ENCODE results near the gene HECTD2. TPM values are rescaled to one million over a fixed set of nuclear protein-coding genes. Genes with fewer than 3 reads are reported as not detected.
A peak's percentile ranks its signal among the peaks of the same experiment; 100 is the strongest.

Gene HECTD2
- total RNA-seq, 2 experiments from 2014 or later, result 3.8 to 6.8 TPM

DNA sequence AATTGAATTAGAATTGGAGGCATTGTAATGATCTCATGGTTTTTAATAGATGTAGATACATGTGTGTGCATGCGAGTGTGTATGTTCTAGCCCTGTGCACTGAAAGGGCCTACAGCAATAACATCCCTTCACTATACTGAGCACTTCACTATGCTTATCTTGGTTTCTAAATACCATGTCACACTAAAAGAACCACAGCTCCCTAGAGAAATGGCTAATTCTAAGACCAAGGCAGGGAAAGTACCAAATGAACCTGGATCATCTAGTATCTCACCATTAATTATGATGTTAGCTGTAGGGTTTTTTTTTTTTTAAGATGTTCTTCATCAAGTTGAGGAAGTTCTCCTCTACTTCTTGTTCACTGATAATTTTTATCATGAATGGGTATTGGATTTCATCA, 55.1 kb downstream of the HECTD2 start:
- H3K9me3 Mint-ChIP-seq (ENCODE audit: low read depth), result peaks cover 2% of the 10 kb centered on the region
- H3K36me3 Mint-ChIP-seq, result peaks cover 20% of the 10 kb centered on the region
- DNase-seq (no peak), ATAC-seq (no peak)
- H3K27ac Mint-ChIP-seq, result no peak overlapping the region
- H3K4me1 Mint-ChIP-seq, result no peaks in the 10 kb centered on the region
- CTCF ChIA-PET, result no interaction called here
- no peaks in the 10 kb centered on the region for H3K27me3 Mint-ChIP-seq
- no peak overlapping the region for H3K4me3 Mint-ChIP-seq

DNA sequence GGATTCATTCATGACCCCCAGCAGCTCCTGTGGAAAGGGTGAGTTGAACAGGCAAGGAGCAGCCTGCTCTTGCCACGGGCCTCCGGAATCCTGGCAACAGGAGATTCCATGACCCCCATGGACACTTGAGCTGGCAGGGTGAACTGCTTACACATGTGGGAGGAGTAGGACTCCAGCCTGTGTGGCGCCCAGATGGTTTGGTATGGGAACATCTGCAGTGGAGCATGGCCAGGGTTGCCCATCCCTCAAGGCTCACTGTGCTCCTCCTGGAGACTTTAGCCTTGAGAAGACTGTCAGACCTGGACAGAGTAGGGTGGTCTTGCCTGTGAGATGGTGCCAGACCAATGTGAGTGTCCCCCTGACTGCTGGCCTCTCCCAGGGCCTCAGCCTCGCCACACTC, 57.0 kb downstream of the HECTD2 start:
- H3K9me3 Mint-ChIP-seq (ENCODE audit: low read depth), result peaks cover 2% of the 10 kb centered on the region
- peaks cover 21% of the 10 kb centered on the region for H3K36me3 Mint-ChIP-seq
- DNase-seq (no peak), ATAC-seq (no peak)
- no peak overlapping the region for H3K27ac Mint-ChIP-seq
- no peak overlapping the region for H3K4me3 Mint-ChIP-seq
- CTCF ChIA-PET, result no interaction called here
- no peaks in the 10 kb centered on the region for H3K27me3 Mint-ChIP-seq
- H3K4me1 Mint-ChIP-seq, result no peaks in the 10 kb centered on the region

DNA sequence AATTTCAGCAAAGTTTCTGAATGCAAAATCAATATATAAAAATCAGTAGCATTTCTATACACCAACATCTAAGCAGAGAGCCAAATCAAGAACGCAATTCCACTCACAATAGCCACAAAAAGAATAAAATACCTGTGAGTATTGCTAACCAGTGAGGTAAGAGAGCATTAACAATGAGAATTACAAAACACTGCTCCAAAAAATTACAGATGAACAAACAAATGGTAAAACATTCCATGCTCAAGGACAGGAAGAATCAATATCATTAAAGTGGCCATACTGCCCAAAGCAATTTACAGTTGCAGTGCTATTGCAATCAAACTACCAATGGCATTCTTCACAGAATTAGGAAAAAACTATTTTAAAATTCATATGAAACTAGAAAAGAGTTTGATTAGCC, 61.5 kb downstream of the HECTD2 start:
- H3K4me3 Mint-ChIP-seq, result no peak overlapping the region
- H3K9me3 Mint-ChIP-seq (ENCODE audit: low read depth), result peaks cover 2% of the 10 kb centered on the region
- H3K27me3 Mint-ChIP-seq, result no peaks in the 10 kb centered on the region
- peaks cover 14% of the 10 kb centered on the region for H3K36me3 Mint-ChIP-seq
- DNase-seq, result no peak
- H3K4me1 Mint-ChIP-seq, result no peaks in the 10 kb centered on the region
- CTCF ChIA-PET, result no interaction called here
- no peak for ATAC-seq
- H3K27ac Mint-ChIP-seq, result no peak overlapping the region

DNA sequence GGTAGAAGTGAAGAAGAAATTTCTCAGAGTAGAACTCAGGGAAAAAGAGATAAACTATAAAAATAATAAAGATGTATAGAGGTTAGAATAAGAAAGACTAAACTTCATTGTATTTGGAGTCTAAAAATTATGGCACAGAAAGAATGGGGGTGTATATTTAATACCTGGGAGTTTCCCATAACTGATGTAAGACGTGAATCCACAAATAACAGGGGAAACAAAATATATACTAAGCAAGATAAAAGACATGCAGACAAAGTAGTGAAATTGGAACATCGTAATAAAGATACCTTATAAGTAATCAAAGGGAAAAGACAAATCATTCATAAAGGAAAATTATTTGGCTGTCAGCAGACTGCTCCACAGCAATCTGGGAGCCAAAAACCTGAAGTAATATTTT, 62.8 kb downstream of the HECTD2 start:
- no peak overlapping the region for H3K4me3 Mint-ChIP-seq
- no peak overlapping the region for H3K27ac Mint-ChIP-seq
- no peaks in the 10 kb centered on the region for H3K9me3 Mint-ChIP-seq (ENCODE audit: low read depth)
- H3K4me1 Mint-ChIP-seq, result no peaks in the 10 kb centered on the region
- ATAC-seq (no peak), DNase-seq (no peak)
- CTCF ChIA-PET, result no interaction called here
- peaks cover 5% of the 10 kb centered on the region for H3K36me3 Mint-ChIP-seq
- H3K27me3 Mint-ChIP-seq, result no peaks in the 10 kb centered on the region

DNA sequence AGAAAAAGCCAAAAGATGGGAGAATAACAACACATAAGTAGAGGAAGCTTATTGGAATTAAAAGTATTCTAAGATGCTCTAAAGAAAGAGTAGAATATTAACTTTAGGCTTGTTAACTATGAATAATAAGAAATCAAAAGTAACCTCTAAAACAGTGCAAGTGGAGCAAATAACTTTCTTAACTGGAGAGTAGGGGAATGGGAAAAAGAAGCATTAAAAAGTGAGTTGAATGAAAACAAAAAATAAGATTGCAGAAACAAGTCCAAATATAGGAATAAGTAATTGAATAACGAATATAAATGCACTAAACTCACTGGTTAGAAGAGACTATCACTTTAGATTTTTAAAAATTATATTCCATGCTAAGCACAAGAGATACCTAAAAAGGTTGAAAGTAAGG, 63.9 kb downstream of the HECTD2 start:
- peaks cover 2% of the 10 kb centered on the region for H3K36me3 Mint-ChIP-seq

DNA sequence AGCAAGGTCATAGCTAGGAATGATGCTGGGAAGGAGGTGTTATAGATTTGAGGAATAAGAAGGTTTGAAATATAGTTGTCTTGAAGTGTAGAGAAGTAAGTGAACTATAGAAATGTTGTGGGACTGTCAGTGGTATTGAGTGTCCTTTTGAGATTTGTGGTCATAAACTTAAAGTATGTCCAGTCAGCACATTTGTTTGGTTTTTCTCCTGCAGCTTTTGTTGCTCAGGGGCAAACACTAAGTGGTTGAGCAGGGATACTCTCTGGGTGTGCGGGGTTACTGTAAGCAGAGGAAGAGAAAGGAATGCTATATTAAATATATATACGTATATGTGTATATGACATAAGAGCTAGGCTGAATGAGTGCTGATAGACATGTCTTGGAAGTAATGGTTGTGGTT, 67.1 kb downstream of the HECTD2 start:
- ATAC-seq (no peak), DNase-seq (no peak)
- H3K36me3 Mint-ChIP-seq, result no peaks in the 10 kb centered on the region
- no peaks in the 10 kb centered on the region for H3K27me3 Mint-ChIP-seq
- no peaks in the 10 kb centered on the region for H3K4me1 Mint-ChIP-seq
- no peak overlapping the region for H3K4me3 Mint-ChIP-seq
- H3K27ac Mint-ChIP-seq, result no peak overlapping the region
- H3K9me3 Mint-ChIP-seq (ENCODE audit: low read depth), result no peaks in the 10 kb centered on the region
- CTCF ChIA-PET, result interaction anchor here (0.7 kb wide), 1 partner anchor 490 kb away, joined by 3 read pairs; no protein-coding TSS in a partner anchor

More for the DNA sequence above, 63.9 kb downstream of the HECTD2 start:
- no peak overlapping the region for H3K27ac Mint-ChIP-seq
- CTCF ChIA-PET, result no interaction called here
- ATAC-seq, result no peak
- H3K27me3 Mint-ChIP-seq, result no peaks in the 10 kb centered on the region
- H3K4me3 Mint-ChIP-seq, result no peak overlapping the region
- no peaks in the 10 kb centered on the region for H3K9me3 Mint-ChIP-seq (ENCODE audit: low read depth)
- no peak for DNase-seq
- no peaks in the 10 kb centered on the region for H3K4me1 Mint-ChIP-seq

DNA sequence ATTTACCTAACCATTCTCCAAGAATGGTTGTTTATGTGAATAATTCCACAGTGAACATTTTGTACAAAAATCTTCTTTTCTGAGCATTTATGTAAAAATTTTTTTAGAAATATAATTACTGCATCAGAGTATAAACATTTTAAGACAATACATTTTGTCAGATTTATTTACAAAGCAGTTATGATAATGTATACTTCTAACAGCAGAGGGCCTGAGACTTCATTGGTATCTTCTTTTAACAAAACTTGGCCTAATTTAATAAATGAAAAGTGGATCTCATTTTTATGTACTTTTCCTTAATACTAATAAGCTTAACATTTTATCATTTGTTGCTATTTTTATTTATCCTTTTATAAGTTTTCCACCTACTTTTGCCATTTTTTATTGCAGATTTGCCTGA, 69.4 kb downstream of the HECTD2 start:
- Mint-ChIP-seq H3K36me3 (no peaks in the 10 kb centered on the region), H3K27me3 (no peaks in the 10 kb centered on the region), H3K4me3 (no peak overlapping the region), H3K4me1 (no peaks in the 10 kb centered on the region), H3K27ac (no peak overlapping the region), H3K9me3 (ENCODE audit: low read depth) (no peaks in the 10 kb centered on the region)
- no peak for ATAC-seq
- DNase-seq, result no peak
- CTCF ChIA-PET, result no interaction called here

DNA sequence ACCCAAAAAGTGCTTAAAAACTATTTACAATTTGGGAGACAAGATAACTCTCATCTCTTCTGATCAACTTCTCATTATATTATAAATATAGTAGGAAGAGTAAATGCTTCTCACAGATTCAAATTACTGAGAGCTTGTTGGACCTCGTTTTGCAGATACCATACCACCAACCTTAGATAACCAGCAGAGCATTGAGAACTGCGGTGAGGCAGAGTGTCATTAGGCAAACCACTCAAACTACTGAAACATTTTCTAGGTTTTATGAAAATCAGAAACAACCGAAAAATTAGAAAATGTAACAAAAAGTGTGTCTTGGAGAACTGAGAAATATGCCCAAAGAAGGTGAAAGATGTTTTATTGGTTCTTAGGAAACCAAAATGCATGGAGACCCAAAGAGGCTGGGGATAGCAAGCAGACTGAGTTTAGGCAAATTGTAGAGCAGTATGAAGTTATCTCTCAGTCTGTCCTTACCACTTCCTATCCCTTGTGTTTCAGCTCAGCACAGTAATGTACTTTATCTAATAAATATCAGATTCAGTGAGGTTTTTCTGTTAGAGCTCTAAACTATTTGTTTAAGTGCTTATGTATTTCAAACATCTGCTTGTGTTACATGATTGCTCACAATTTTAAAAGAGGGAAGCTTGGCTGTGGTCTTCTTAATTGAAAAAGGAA, 77.9 kb downstream of the HECTD2 start:
- H3K27me3 Mint-ChIP-seq, result no peaks in the 10 kb centered on the region
- no peak overlapping the region for H3K27ac Mint-ChIP-seq
- ATAC-seq (no peak), DNase-seq (no peak)
- no peak overlapping the region for H3K4me3 Mint-ChIP-seq
- H3K4me1 Mint-ChIP-seq, result no peaks in the 10 kb centered on the region
- no peaks in the 10 kb centered on the region for H3K9me3 Mint-ChIP-seq (ENCODE audit: low read depth)
- CTCF ChIA-PET, result no interaction called here
- H3K36me3 Mint-ChIP-seq, result no peaks in the 10 kb centered on the region

DNA sequence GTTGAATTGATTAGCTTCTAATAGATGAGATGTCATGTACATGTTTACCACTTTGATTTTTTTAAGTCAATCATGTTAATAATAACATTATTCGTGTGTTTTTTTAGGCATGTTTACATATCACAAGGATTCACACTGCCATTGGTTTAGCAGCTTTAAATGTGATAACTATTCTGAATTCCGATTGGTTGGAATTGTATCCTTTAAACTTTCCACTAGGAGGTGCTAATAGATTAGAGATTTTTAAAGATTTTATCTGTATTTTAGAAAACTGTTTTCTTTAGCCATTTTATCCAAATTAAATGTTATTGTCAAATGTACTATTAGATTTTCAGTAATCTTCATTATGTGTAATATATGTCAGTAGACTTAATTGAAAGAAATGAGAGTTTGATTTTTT, 83.2 kb downstream of the HECTD2 start:
- CTCF ChIA-PET, result interaction anchor here (1.2 kb wide), 1 partner anchor 142 kb away, joined by 3 read pairs; no protein-coding TSS in a partner anchor
- no peaks in the 10 kb centered on the region for H3K9me3 Mint-ChIP-seq (ENCODE audit: low read depth)
- no peak for DNase-seq
- H3K27me3 Mint-ChIP-seq, result no peaks in the 10 kb centered on the region
- H3K36me3 Mint-ChIP-seq, result no peaks in the 10 kb centered on the region
- ATAC-seq, result no peak
- H3K4me1 Mint-ChIP-seq, result no peaks in the 10 kb centered on the region
- no peak overlapping the region for H3K27ac Mint-ChIP-seq
- no peak overlapping the region for H3K4me3 Mint-ChIP-seq

DNA sequence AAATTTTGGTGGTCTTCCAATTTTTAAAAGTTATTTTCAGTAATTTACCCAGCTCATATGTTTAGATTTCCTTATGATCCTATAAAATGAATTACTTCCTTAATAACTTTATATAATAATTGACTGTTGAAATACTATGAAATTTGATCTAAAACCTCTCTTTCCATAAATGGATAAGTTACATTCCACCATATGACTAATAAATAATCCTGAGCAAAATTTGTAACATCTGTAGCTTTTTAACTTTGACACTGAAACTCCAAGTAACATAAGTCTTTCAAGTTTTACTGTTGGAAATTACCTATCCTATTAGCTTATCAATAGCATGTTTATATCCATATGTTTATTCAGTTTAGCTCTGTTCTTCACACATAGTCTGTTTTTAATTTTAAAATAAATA, 85.3 kb downstream of the HECTD2 start:
- Mint-ChIP-seq H3K27me3 (no peaks in the 10 kb centered on the region), H3K27ac (no peak overlapping the region), H3K4me3 (no peak overlapping the region), H3K9me3 (ENCODE audit: low read depth) (no peaks in the 10 kb centered on the region), H3K36me3 (no peaks in the 10 kb centered on the region), H3K4me1 (no peaks in the 10 kb centered on the region)
- CTCF ChIA-PET, result interaction anchor here (0.6 to 1.0 kb wide), 2 partner anchors 104 to 140 kb away, joined by 3 read pairs; no protein-coding TSS in a partner anchor
- DNase-seq (no peak), ATAC-seq (no peak)

DNA sequence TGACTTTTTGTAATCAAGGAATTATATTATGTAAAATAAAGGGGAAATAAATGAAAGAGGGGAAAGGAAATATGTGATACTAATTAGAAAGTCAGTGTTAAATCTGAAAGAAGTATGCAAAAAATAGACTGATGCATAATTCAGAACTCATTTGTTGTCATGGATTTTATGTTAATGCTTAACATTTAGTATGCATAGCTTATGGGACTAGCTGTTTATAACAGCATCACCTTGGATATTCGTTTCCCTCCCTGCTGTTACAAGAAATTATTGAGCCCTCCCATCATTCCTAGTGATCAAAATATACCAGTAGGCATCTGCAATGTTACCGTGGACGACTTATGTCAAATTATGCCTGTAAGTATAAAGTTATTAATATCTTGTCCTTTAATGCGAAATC, 85.9 kb downstream of the HECTD2 start:
- H3K4me1 Mint-ChIP-seq, result no peaks in the 10 kb centered on the region
- DNase-seq (no peak), ATAC-seq (no peak)
- H3K27me3 Mint-ChIP-seq, result no peaks in the 10 kb centered on the region
- no peaks in the 10 kb centered on the region for H3K36me3 Mint-ChIP-seq
- H3K4me3 Mint-ChIP-seq, result no peak overlapping the region
- H3K27ac Mint-ChIP-seq, result no peak overlapping the region
- CTCF ChIA-PET, result interaction anchor here (1.0 kb wide), 1 partner anchor 140 kb away, joined by 3 read pairs; no protein-coding TSS in a partner anchor
- no peaks in the 10 kb centered on the region for H3K9me3 Mint-ChIP-seq (ENCODE audit: low read depth)

DNA sequence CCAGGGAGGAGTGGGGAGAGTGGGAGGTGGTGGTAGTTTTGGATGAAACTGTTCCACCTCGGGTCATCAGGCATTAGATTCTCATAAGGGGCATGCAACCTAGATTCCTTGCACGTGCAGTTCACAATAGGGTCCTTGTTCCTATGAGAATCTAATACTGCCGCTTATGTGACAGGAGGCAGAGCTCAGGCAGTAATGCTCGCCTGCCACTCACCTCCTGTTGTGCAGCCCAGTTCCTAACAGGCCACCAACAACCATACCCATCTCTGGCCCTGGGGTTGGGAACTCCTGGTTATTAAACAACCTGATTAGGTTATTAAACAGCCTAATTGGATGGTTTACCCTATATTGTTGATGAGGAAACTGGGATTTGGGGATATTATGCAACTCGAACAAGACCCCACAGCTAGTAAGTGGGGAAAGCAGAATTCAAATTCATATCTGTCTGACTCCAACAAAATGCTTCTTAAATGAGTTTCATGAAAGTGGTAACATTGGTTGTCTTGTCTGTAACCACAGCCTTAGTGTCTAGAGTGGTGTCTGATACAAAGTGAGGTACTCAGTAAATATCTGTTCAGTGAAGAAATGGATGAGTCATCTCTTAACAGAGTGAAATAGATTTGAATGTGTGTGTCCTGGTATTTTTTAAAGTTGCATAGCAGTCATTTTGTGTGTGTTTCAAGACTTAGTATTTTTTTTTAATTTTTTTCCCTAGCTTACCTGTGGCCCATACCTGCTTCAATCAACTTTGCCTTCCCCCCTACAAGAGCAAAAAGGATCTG, 101.6 kb downstream of the HECTD2 start:
- Mint-ChIP-seq H3K4me1 (peaks cover 6% of the 10 kb centered on the region), H3K9me3 (ENCODE audit: low read depth) (no peaks in the 10 kb centered on the region), H3K4me3 (no peak overlapping the region), H3K36me3 (no peaks in the 10 kb centered on the region), H3K27me3 (no peaks in the 10 kb centered on the region), H3K27ac (no peak overlapping the region)
- CTCF ChIA-PET, result no interaction called here
- ATAC-seq (peak; percentile 39), DNase-seq (no peak)

DNA sequence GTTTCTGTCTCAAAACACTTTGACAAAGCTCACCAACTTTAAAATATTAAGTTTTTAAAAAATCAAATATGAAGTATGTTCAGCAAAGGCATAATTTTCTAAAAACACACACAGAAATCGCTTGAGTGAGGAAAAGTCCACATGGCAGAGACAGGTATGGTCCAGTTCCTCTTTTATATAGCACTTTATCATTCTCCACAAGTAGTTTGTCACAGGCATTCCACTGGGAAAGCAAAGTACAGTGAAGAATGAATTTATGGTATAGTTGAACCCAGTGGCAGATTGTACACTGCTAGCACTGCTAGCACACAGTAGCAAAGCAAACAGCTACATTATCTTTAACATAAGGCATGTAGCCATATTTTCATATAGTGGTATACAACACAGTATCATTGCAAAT, 102.3 kb downstream of the HECTD2 start:
- Mint-ChIP-seq H3K4me3 (no peak overlapping the region), H3K27me3 (no peaks in the 10 kb centered on the region), H3K36me3 (no peaks in the 10 kb centered on the region), H3K27ac (no peak overlapping the region), H3K9me3 (ENCODE audit: low read depth) (no peaks in the 10 kb centered on the region), H3K4me1 (peaks cover 6% of the 10 kb centered on the region)
- CTCF ChIA-PET, result interaction anchor here (1.6 kb wide), 1 partner anchor 214 kb away, joined by 5 read pairs; no protein-coding TSS in a partner anchor
- ATAC-seq (no peak), DNase-seq (no peak)
